MM.1S (cell line): ENCODE measurements around the gene TCF7L2.

Source experiments
- DNase-seq: peaks from one replicate; pipeline ENCODE4 v3.0.0-alpha.2; 2015
- H2AFZ ChIP-seq: fragments of 300-600 bp; sonication (generic); 2 replicates; pipeline ENCODE4 v1.6.0; 2016; ENCODE audit warnings: antibody characterized with exemption, low read length
- H3F3A ChIP-seq: fragments of 300-600 bp; sonication (generic); 2 replicates; pipeline ENCODE4 v1.6.1; 2016; ENCODE audit warnings: mild to moderate bottlenecking, antibody characterized with exemption, low read length, moderate library complexity, mixed read lengths; ENCODE audit not compliant: insufficient read depth
- H3K27ac ChIP-seq: fragments of 300-600 bp; sonication (generic); 2 replicates; pipeline ENCODE4 v1.5.1; 2016; ENCODE audit warnings: mild to moderate bottlenecking, low read length
- H3K27me3 ChIP-seq: fragments of 300-600 bp; sonication (generic); replicated peaks from 2 replicates; pipeline ENCODE4 v1.6.0; 2016; ENCODE audit warnings: low read length; ENCODE audit not compliant: insufficient read depth
- H3K36me3 ChIP-seq: fragments of 300-600 bp; sonication (generic); replicated peaks from 2 replicates; pipeline ENCODE4 v1.6.1; 2016; ENCODE audit warnings: mild to moderate bottlenecking, low read length, mixed read lengths; ENCODE audit not compliant: insufficient read depth
- H3K4me1 ChIP-seq: fragments of 300-600 bp; sonication (generic); 2 replicates; pipeline ENCODE4 v1.6.1; 2016; ENCODE audit warnings: low read length, mixed read lengths
- H3K4me2 ChIP-seq: fragments of 300-600 bp; sonication (generic); 2 replicates; pipeline ENCODE4 v1.6.0; 2016; ENCODE audit warnings: low read depth, low read length
- H3K4me3 ChIP-seq: fragments of 300-600 bp; sonication (generic); 2 replicates; pipeline ENCODE4 v1.5.1; 2016; ENCODE audit warnings: low read length, mixed read lengths
- H3K79me2 ChIP-seq: fragments of 300-600 bp; sonication (generic); 2 replicates; pipeline ENCODE4 v1.6.1; 2016; ENCODE audit warnings: mixed run types, low read length, mixed read lengths
- H3K9ac ChIP-seq: fragments of 300-600 bp; sonication (generic); 2 replicates; pipeline ENCODE4 v1.6.1; 2016; ENCODE audit warnings: low read length, mixed read lengths
- H3K9me2 ChIP-seq: fragments of 300-600 bp; sonication (generic); replicated peaks from 2 replicates; pipeline ENCODE4 v1.6.1; 2016; ENCODE audit warnings: mild to moderate bottlenecking, low read length, mixed read lengths; ENCODE audit not compliant: insufficient read depth
- H3K9me3 ChIP-seq: fragments of 300-600 bp; sonication (generic); replicated peaks from 2 replicates; pipeline ENCODE4 v1.6.1; 2016; ENCODE audit warnings: mild to moderate bottlenecking, low read length, mixed read lengths; ENCODE audit not compliant: insufficient read depth
- H4K20me1 ChIP-seq: fragments of 300-600 bp; sonication (generic); 2 replicates; pipeline ENCODE4 v1.6.1; 2016; ENCODE audit warnings: mild to moderate bottlenecking, low read length, moderate library complexity, mixed read lengths; ENCODE audit not compliant: insufficient read depth
- EZH2 ChIP-seq: fragments of 300-600 bp; sonication (generic); optimal IDR thresholded peaks from 2 replicates; pipeline ENCODE3; 2017; ENCODE audit warnings: low read depth, mild to moderate bottlenecking, antibody characterized with exemption, low read length, mixed read lengths
- EZH2phosphoT487 ChIP-seq: fragments of 300-600 bp; sonication (generic); IDR thresholded peaks from 2 replicates; pipeline ENCODE4 v1.6.1; 2018; ENCODE audit warnings: antibody characterized with exemption, low read length
- TF ChIP-seq, protein P1 (sequence below): fragments of 300-600 bp; sonication (generic); IDR thresholded peaks from 2 replicates; pipeline ENCODE4 v1.5.1; 2016; ENCODE audit warnings: antibody characterized with exemption, low read length, mixed read lengths

TCF7L2 gene

DNA sequence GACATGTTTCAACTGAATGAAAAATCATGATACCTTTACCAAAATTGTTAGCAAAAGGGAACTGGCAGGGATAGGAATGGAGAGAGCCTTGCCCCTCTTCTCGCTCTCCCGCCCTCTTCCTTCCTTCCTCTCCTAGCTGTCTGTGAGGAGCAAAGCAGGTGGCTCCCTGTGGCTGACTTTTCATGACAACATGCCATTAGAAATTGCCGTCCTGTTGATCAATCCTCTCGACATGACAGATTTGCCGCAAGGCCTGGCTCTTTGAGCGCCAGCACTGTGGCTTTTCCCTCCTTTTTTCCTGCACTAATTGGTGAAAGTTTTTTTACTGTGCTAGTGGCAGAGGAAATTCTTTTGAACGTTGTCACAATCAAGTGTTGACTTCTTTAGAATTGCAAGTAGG, 171.1 kb downstream of the TCF7L2 start:
- Histone ChIP-seq H3K36me3 (no peaks in the 10 kb centered on the region), H3K27me3 (no peaks in the 10 kb centered on the region), H4K20me1 (no peaks in the 10 kb centered on the region), H3K27ac (no peak overlapping the region), H3K4me3 (no peak overlapping the region), H3K9ac (no peak overlapping the region), H3K9me3 (no peaks in the 10 kb centered on the region), H2AFZ (no peak overlapping the region), H3K79me2 (no peaks in the 10 kb centered on the region), H3K4me1 (no peaks in the 10 kb centered on the region), H3K4me2 (no peak overlapping the region), H3F3A (no peaks in the 10 kb centered on the region), H3K9me2 (no peaks in the 10 kb centered on the region)
- no peak for DNase-seq
- TF ChIP-seq, protein P1, sequence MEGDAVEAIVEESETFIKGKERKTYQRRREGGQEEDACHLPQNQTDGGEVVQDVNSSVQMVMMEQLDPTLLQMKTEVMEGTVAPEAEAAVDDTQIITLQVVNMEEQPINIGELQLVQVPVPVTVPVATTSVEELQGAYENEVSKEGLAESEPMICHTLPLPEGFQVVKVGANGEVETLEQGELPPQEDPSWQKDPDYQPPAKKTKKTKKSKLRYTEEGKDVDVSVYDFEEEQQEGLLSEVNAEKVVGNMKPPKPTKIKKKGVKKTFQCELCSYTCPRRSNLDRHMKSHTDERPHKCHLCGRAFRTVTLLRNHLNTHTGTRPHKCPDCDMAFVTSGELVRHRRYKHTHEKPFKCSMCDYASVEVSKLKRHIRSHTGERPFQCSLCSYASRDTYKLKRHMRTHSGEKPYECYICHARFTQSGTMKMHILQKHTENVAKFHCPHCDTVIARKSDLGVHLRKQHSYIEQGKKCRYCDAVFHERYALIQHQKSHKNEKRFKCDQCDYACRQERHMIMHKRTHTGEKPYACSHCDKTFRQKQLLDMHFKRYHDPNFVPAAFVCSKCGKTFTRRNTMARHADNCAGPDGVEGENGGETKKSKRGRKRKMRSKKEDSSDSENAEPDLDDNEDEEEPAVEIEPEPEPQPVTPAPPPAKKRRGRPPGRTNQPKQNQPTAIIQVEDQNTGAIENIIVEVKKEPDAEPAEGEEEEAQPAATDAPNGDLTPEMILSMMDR: no peak
- TF ChIP-seq EZH2phosphoT487 (no peak), EZH2 (no peak)

DNA sequence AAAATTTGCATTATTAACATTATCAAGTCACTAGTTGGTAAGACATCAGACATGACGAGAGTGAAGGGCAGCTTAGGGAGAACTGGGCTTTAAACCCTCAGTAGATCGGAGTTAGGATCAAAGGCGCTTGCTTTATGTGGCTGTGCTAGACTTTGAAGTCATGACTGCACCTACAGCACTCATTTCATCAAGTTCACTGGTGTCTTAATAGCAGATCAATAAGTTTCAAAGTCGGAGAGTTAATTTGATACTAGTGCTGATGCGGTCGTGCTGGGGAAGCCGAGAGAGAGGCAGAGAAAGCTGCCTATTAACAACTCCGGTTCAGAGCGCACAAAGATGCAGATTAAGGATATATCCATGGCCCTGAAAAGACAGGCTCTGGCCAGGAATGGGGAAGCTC, 172.9 kb downstream of the TCF7L2 start:
- no peak overlapping the region for H3K4me2 ChIP-seq
- H3K4me1 ChIP-seq: no peaks in the 10 kb centered on the region
- H3K79me2 ChIP-seq: no peaks in the 10 kb centered on the region
- no peak overlapping the region for H3K27ac ChIP-seq
- H3K9me2 ChIP-seq: no peaks in the 10 kb centered on the region
- H3K9me3 ChIP-seq: no peaks in the 10 kb centered on the region
- H3K9ac ChIP-seq: no peak overlapping the region
- H2AFZ ChIP-seq: no peak overlapping the region
- no peaks in the 10 kb centered on the region for H3K27me3 ChIP-seq
- no peak for DNase-seq
- H3K36me3 ChIP-seq: no peaks in the 10 kb centered on the region
- H4K20me1 ChIP-seq: no peaks in the 10 kb centered on the region
- TF ChIP-seq, protein P1: no peak
- no peak for TF ChIP-seq EZH2phosphoT487
- no peaks in the 10 kb centered on the region for H3F3A ChIP-seq
- H3K4me3 ChIP-seq: no peak overlapping the region

DNA sequence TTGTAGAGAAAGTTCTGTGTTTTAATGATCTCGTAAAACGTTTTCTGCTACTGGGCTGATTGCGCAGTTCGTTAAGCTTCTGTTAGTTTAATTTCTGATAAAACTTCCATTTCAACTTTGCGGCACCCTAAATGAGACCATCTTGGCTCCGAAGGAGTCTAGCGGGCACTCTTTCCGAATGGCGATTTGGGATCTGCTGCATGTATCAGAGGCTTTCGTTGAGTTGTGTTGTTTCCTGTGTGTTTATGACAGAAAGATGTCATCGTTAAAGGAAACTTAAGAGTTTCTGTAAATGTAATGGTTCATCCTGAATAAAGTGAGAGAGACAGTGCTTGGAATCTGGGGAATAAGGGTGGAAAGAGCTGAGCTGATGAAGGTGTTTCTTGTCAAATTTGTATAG, 174.7 kb downstream of the TCF7L2 start:
- Histone ChIP-seq H4K20me1 (no peaks in the 10 kb centered on the region), H3F3A (no peaks in the 10 kb centered on the region), H3K4me2 (no peak overlapping the region), H3K4me1 (no peaks in the 10 kb centered on the region), H3K9me2 (no peaks in the 10 kb centered on the region), H3K9me3 (no peaks in the 10 kb centered on the region), H2AFZ (no peak overlapping the region), H3K9ac (no peak overlapping the region), H3K4me3 (no peak overlapping the region), H3K79me2 (no peaks in the 10 kb centered on the region), H3K36me3 (no peaks in the 10 kb centered on the region), H3K27ac (no peak overlapping the region), H3K27me3 (0 out of 2 replicates have a peak, but pooled peaks cover 7% of the 10 kb centered on the region)
- DNase-seq: no peak
- TF ChIP-seq EZH2phosphoT487 (no peak), EZH2 (no peak)
- TF ChIP-seq, protein P1: no peak
